Measurements from ENCODE around the gene TEX53. TPM values are rescaled to one million over a fixed set of nuclear protein-coding genes. Genes with fewer than 3 reads are reported as not detected.
A peak's percentile ranks its signal among the peaks of the same experiment; 100 is the strongest.

The TEX53 gene
- polyA plus RNA-seq, 1 of the 3 experiments (the other 2 are of a cell fraction) = not detected

DNA sequence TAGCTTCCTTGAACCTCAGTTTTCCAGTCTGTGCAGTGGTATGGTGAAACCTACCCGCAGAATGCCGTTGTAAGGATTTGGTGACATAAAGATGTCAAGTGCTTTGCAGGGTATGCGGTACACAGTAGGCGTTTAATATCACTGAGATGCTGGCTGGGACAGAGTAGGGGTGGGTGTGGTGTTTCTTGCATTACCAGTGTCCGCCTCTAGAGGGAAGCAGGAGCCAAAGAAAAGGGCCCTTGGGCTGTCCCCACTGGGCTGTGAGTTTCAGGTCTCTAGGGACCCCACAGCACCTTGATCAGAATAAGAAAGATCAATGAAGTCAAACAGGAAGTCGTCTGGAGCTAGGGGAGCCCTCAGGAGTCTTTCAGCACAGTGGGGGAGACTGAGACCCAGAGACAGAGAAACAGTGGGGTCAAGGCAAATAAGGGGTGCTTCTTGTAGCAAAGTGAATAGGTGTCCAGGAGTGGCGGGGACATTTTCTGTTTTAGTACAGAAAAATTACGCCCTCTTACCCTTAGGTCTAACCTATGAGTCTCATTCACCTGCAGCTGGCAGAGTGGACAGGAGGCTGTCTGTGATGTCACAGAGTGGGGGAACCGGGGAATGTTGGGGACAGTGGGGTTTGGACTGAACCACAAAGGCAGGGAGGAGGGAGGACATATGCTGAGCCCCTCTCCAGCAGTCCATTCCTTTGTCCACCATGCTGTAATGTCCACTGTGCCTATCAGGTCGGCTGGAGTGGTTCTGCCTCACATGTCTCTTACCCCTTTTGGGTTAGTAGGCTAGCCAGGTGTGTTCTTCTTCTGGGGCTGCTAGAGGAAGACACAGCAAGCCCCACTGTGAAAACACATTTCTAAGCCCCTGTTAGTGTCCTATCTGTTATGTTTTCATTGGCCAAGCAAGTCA lies 4.7 kb upstream of the TEX53 start:
- 19% methylated on average over 10 of the region's 10 CpGs for WGBS (ENCODE audit: low lambda C conversion rate)
- peak; percentile 77 for DNase-seq
- Histone ChIP-seq H3K4me1 (ENCODE audit: control insufficient read depth in 1 of 2, insufficient read depth in 2 of 2, low read depth in 1 of 2, low read length in 1 of 2) (no peaks in the 10 kb centered on the region), H4K20me1 (ENCODE audit: insufficient read depth) (no peaks in the 10 kb centered on the region), H3K9ac (no peak overlapping the region), H3K36me3 (replicated peaks in 1 of 2; ENCODE audit: control insufficient read depth in 1 of 2, insufficient read depth in 2 of 2, low read length in 1 of 2) (no peaks in the 10 kb centered on the region), H3K27me3 (ENCODE audit: insufficient read depth) (no peaks in the 10 kb centered on the region; the same call in 1 of the 2 replicates), H3F3A (replicated peaks; ENCODE audit: insufficient read depth) (peaks cover 3% of the 10 kb centered on the region), H3K79me2 (ENCODE audit: insufficient read depth) (no peaks in the 10 kb centered on the region), H3K4me3 (ENCODE audit: low read depth in 2 of 2, low read length in 1 of 2) (no peak overlapping the region), H3K4me2 (no peak overlapping the region), H3K9me2 (no peaks in the 10 kb centered on the region), H3K9me3 (no peaks in the 10 kb centered on the region), H2AFZ (ENCODE audit: low read depth) (no peak overlapping the region), H3K27ac (ENCODE audit: low read depth in 2 of 2, low read length in 1 of 2) (no peak overlapping the region)
- POLR2A ChIA-PET = no interaction called here
- TF ChIP-seq RAD21 (IDR thresholded peaks at IDR 0.05; ENCODE audit: low read length) (peak; percentile 78), CTCF (IDR thresholded peaks at IDR 0.05) (peak; percentile 89), TAF1 (IDR thresholded peaks at IDR 0.05; ENCODE audit: borderline replicate concordance, low read depth, low read length) (no peak), SMC3 (IDR thresholded peaks at IDR 0.05; ENCODE audit: low read depth, low read length) (peak; percentile 67), YY1 (IDR thresholded peaks at IDR 0.05; ENCODE audit: low read depth) (no peak)
- CTCF ChIA-PET = interaction anchor here (0.6 to 3.6 kb wide), 42 partner anchors 9 to 930 kb away, joined by 3 to 28 read pairs (median 4); no protein-coding TSS in a partner anchor

DNA sequence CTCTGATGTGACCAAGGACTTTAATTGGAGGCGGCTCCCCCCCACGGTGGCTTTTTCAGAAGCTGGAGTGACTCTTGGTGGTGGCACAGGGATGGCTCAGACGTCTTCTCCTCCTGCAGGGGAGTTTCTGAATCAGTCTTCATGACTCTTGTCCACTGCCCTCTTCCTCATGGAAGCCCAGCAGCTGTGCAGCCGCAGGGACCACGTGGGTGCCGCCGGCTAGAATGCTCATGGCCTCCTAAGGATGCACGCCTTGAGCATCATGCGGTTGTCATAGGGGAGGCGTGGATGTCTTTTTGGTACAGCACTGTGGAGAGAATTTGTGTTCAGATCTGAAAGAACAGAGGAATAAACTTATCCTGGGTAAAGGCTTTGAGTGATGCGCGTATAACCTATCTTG lies 1.3 kb downstream of the TEX53 start:
- WGBS (ENCODE audit: low lambda C conversion rate) = 84% methylated on average over 8 of the region's 12 CpGs
- Histone ChIP-seq H3K4me2 (no peak overlapping the region), H2AFZ (ENCODE audit: low read depth) (no peak overlapping the region)

More for the DNA sequence above, 1.3 kb downstream of the TEX53 start:
- no peaks in the 10 kb centered on the region for H4K20me1 ChIP-seq (ENCODE audit: insufficient read depth)
- no peak overlapping the region for H3K4me3 ChIP-seq (ENCODE audit: low read depth in 2 of 2, low read length in 1 of 2)
- H3K36me3 ChIP-seq (replicated peaks in 1 of 2; ENCODE audit: control insufficient read depth in 1 of 2, insufficient read depth in 2 of 2, low read length in 1 of 2) = no peaks in the 10 kb centered on the region
- ChIA-PET POLR2A (no interaction called here), CTCF (interaction anchor here (0.9 to 1.1 kb wide), 2 partner anchors 222 to 251 kb away, joined by 5 read pairs; no protein-coding TSS in a partner anchor)
- H3K27me3 ChIP-seq (ENCODE audit: insufficient read depth) = no peaks in the 10 kb centered on the region; the same call in 1 of the 2 replicates
- H3F3A ChIP-seq (replicated peaks; ENCODE audit: insufficient read depth) = no peaks in the 10 kb centered on the region
- no peaks in the 10 kb centered on the region for H3K9me2 ChIP-seq
- DNase-seq = no peak
- H3K27ac ChIP-seq (ENCODE audit: low read depth in 2 of 2, low read length in 1 of 2) = no peak overlapping the region
- no peak for TF ChIP-seq RFX5 (IDR thresholded peaks at IDR 0.05; ENCODE audit: low read length)
- TF ChIP-seq RCOR1 (IDR thresholded peaks at IDR 0.05; ENCODE audit: low read length) = no peak
- TF ChIP-seq FOXJ3 (CRISPR knock-in tag; IDR thresholded peaks at IDR 0.05) = no peak
- no peak for TF ChIP-seq TCF12 (IDR thresholded peaks at IDR 0.05)
- TF ChIP-seq RAD21 (IDR thresholded peaks at IDR 0.05; ENCODE audit: low read length) = no peak
- no peak for TF ChIP-seq MAX (IDR thresholded peaks at IDR 0.05; ENCODE audit: low read depth)
- no peak for TF ChIP-seq USF1 (IDR thresholded peaks at IDR 0.05; ENCODE audit: borderline replicate concordance, low read depth)
- TF ChIP-seq EZH2phosphoT487 (IDR thresholded peaks at IDR 0.05; ENCODE audit: borderline replicate concordance, low read depth) = no peak
- no peak for TF ChIP-seq CTCF (IDR thresholded peaks at IDR 0.05)
- no peak for TF ChIP-seq NFIC (IDR thresholded peaks at IDR 0.05; ENCODE audit: borderline replicate concordance)
- TF ChIP-seq, protein P1, sequence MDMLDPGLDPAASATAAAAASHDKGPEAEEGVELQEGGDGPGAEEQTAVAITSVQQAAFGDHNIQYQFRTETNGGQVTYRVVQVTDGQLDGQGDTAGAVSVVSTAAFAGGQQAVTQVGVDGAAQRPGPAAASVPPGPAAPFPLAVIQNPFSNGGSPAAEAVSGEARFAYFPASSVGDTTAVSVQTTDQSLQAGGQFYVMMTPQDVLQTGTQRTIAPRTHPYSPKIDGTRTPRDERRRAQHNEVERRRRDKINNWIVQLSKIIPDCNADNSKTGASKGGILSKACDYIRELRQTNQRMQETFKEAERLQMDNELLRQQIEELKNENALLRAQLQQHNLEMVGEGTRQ (IDR thresholded peaks at IDR 0.05; ENCODE audit: borderline replicate concordance, low read depth, low read length) = no peak
- TF ChIP-seq SMC3 (IDR thresholded peaks at IDR 0.05; ENCODE audit: low read depth, low read length) = no peak
- TF ChIP-seq IRF3 (IDR thresholded peaks at IDR 0.05; ENCODE audit: low read depth, low read length) = no peak
- no peak for TF ChIP-seq RXRA (IDR thresholded peaks at IDR 0.05; ENCODE audit: borderline replicate concordance, low read depth)
- H3K9me3 ChIP-seq = no peaks in the 10 kb centered on the region
- no peak overlapping the region for H3K9ac ChIP-seq
- H3K79me2 ChIP-seq (ENCODE audit: insufficient read depth) = no peaks in the 10 kb centered on the region
- H3K4me1 ChIP-seq (ENCODE audit: control insufficient read depth in 1 of 2, insufficient read depth in 2 of 2, low read depth in 1 of 2, low read length in 1 of 2) = peaks cover 0 to 5% of the 10 kb centered on the region in 2 experiments; a peak in 2 of 4 replicates
